Measurements from ENCODE around the gene SMIM24.
"Not testable (repeated sequence)": the region's sequence is repeated elsewhere in the genome, so short reads cannot be mapped to it uniquely, and the experiment has no call there.

SMIM24 gene

DNA sequence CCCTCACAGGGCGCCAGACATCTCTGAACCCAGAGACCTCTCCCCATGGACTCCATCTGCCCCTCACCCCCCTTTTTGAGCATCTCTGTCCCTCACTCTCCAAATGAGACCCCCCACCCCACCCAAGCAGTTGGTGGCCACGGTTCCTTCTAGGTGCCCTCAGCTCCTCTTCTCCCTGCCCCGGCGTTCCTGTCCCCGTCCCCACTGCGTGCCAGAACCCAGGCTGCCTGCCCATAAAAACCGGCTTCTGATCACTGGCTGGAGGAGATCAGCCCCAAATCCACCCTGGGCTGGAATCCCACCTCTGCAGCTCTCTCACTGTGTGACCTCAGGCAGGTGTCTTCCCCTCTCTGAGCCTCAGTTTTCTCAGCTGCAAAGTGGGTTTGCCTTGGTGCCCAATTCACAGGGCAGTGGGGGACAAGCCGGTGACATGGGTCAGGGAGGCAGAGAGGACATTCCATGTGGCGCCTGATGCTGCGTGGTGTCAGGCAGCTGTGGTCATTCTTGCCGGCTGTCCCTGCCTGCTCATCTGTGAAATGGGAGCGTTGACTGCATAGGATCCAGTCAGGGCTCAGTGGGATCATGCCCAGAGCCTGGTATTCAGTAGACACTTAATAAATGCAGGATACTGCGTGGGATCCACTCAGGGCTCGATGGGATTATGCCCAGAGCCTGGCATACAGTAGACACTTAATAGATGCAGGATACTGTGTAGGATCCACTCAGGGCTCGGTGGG, 25.5 kb downstream of the SMIM24 start:
- DNase-seq = no peak

DNA sequence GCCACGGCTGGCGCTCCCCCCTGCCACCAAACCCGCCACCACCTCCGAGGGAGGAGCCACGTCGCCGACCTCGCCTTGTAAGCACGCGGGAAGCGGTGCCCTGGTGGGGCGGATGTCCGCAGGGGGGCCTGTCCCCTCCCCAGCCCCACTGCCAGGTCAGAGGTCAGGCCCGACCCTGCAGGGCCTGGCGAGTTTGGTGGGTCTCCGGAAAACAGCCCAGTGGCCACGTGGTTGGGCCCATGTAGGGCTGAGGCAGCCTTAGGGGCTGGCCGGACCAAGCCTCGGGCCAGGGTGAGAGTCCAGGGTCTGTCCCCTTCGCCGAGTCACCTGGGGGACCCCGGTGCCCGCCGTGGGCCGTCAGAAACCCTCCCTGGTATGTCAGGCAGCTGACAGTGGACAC, 26.5 kb downstream of the SMIM24 start:
- no peak for DNase-seq

DNA sequence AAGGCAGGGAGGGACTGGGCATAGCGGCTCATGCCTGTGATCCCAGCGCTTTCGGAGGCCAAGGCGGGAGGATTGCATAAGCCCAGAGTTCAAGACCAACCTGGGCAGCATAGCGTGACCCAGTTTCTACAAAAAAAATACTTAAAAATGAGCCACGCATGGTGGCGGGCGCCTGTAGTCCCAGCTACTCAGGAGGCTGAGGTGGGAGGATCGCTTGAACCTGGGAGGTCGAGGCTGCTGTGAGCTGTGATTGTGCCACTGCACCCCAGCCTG, 27.4 kb downstream of the SMIM24 start:
- not testable (repeated sequence) for DNase-seq

DNA sequence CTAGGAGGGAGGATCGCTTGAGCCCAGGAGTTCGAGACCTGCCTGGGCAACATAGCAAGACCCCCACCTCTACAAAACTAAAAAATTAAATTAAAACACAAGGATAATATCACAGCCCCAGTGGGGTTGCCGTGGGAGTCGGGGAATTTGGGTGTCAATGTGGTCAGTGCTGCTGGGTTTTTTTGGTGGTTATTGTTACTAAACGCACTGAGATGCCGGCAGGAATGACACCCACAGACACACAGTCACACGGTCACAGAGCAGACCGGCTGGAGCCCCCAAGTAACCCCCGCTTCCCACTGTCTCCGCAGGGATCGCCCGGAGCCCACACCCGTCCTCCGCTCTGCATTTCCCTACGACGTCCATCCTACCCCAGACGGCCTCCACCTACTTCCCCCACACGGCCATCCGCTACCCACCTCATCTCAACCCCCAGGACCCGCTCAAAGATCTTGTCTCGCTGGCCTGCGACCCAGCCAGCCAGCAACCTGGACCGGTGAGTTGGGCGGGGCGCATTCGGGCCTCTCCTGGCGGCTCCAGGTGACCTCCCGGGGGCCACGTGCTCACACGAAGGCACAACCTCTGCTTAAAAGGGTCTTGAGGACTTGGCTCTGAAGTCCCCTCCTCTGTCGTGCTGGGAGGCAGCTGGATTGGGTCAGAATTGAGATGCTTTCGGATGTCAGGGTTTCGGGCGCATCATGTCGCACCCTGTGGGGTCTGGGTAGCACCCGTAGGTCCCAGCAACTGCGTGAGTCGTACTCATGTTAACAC, 28.0 kb downstream of the SMIM24 start:
- no peak for DNase-seq

DNA sequence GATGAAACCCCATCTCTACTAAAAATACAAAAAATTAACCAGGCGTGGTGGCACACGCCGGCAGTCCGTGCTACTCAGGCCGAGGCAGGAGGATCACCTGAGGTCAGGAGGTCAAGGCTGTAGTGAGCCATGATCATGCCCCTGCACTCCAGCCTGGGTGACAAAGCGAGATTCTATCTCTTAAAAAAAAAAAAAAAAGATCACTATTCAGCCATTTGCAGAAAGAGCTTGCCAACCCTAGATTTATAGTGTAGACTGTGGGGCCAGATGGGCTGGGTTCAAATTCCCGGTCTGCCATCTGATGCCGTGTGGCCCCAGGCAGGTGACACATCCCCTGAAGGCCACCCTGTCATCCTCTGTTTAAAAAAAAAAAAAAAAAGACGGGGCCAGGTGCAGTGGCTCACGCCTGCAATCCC, 28.9 kb downstream of the SMIM24 start:
- no peak for DNase-seq

DNA sequence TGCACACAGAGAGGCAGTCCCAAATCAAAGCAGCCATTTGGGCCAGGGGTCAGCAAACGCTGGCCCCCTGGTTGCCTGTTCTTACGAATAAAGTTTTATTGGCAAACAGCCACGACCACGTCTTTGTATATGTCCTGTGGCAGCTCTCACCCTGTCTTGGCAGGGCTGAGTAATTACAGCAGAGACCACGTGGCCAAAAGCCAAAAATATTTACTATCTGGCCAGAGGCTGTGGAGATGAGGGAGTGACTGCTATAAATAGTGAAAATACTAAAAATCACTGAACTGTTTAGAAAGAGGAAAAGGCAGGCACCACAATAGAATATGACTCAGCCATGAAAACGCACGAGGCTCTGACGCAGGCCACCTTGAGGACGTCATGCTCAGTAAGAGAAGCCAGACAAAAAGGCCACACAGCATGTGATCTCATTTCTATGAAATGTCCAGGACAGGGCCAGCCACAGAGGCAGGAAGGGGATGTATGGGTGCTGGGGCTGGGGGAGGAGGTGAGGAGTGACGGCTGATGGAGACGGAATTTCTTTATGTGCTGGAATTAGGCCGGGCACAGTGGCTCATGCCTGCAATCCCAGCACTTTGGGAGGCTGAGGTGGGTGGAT, 29.4 kb downstream of the SMIM24 start:
- no peak for DNase-seq

DNA sequence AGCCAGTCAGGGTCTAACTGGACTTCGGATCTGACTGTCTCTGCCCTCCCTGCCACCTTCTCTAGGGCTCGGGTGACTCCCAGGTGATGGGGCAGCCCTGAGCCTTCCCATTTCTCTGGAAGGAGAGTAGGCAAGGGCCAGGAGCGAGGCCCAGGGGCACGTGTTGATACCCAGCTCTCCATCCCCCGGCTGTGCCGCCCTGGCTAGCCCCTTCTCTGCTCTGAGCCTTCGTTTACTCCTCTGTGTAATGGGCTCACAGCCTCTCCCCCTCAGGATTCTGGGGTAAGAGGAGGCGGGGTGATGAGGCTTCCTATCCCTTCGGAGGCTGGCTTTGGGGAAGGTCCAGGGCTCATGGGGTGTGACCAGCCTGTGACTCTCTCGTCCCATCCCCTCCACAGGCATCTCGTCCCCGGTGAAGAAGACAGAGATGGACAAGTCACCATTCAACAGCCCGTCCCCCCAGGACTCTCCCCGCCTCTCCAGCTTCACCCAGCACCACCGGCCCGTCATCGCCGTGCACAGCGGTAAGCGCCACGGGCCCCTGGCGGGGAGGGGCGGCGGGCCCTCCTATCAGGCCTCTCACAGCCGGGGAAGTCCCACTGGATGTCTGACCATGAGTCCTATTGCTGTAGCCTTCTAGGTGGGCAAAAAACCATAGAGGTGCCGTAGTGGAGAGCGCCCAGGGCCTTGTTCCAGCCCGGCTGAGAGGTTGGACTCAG, 31.6 kb downstream of the SMIM24 start:
- no peak for DNase-seq

DNA sequence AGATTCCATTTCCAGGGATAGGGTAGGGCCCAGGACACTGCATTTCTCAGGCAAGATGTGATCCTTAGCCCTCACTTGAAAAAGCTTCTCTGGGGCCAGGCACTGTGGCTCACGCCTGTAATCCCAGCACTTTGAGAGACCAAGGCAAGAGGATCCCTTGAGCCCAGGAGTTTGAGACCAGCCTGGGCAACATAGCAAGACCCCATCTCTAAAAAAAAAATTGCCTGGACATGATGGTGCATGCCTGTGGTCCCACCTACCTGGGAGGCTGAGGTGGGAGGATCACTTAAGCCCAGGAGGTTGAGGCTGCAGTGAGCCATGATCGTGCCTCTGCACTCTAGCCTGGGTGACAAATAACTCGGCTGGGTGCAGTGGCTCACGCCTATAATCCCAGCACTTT, 33.7 kb downstream of the SMIM24 start:
- not testable (repeated sequence) for DNase-seq

DNA sequence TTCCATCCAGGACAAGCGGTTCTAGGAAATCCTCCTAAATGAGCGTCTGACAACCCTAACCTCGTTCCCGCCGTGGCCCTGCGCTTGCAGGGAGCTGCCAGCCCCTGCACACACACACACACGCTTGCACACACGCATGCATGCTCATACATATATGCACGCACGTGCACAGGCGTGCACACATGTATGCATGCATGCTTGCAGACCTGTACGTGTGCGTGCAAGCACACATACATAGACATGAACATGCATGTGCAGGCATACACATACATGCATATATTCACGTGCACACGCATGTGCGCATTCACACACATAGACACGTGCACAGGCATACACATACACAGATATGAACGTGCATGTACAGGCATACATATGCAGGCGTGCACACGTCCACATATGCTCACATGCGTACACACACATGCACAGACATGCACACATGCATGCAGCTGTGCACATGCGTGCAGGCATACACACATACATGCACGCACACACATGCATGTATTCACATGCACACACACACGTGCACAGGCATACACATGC, 35.6 kb downstream of the SMIM24 start:
- DNase-seq = no peak

DNA sequence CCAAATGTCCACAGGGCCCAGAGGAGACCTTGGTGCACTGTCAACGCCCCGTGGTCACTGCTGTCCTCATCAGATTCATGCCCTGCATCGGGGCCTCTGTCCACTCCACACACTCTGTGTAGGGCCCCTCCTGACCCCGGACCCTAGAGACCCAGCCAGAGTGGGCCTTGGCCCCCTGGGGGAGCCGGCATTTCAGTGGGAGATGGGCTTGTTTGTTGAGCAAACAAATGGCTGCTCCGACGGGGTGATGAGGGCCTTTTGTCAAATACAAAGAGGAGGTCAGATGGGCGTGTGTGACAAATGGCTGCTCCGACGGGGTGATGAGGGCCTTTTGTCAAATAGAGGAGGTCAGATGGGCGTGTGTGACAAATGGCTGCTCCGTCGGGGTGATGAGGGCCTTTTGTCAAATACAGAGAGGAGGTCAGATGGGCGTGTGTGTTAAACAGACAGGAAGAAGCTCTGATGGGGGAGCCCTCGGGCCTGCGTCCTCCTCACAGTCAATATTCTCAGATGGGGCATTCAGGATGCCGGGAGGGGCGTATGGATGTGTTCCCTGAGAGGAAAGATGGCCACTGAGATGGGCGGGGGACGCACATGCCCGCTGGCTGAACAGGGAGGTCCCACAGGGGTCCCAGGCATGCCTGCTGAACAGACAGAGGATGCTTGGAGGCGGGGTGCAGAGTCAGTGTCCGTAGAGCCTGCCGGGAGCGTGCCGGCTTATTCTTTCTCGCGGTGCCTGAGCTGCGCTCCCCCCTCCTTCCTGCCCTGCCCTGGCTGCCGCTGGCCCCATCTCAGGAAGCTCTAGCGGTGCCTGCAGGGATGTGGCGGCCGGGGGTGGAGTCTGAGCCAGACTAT, 36.3 kb downstream of the SMIM24 start:
- DNase-seq = no peak

DNA sequence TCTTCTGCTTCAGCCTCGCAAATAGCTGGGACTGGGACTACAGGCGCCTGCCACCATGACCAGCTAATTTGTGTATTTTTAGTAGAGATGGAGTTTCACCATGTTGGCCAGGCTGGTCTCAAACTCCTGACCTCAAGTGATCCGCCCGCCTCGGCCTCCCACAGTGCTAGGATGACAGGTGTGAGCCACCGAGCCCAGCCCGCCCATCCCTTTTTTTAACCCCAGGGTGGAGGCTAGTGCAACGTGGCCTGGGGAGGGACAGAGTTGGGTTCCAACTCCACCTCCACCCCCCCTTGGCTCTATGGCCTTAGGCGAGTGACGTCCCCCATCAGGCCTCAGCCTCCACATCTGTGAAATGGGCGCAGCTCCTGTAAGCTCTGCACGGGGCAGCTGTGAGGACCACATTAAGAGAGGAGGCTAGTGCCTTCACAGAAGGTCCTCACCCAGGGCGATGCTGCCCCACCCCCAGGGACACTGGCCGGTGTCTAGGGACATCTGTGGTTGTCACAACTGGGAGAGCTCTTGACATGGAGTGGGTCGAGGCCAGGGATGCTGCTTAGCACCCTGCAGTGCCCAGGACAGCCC, 37.7 kb downstream of the SMIM24 start:
- no peak for DNase-seq

DNA sequence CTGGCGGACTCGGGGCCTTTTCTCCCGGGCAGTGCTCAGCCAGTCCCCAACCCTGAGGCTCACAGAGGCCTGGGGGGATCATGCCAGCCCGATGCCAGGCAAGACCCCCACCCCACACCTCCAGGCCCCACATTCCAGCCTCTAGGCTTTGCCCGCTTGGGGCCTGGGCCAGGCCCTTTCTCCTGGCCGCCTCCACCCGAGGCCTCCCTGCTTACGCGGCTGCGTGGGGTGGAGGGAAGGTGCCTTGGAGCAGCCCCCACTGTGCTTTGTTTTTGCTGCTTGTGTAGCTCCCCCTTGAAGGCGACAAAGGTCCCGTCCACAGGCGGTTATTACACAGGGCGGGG, 38.4 kb downstream of the SMIM24 start:
- DNase-seq = no peak

DNA sequence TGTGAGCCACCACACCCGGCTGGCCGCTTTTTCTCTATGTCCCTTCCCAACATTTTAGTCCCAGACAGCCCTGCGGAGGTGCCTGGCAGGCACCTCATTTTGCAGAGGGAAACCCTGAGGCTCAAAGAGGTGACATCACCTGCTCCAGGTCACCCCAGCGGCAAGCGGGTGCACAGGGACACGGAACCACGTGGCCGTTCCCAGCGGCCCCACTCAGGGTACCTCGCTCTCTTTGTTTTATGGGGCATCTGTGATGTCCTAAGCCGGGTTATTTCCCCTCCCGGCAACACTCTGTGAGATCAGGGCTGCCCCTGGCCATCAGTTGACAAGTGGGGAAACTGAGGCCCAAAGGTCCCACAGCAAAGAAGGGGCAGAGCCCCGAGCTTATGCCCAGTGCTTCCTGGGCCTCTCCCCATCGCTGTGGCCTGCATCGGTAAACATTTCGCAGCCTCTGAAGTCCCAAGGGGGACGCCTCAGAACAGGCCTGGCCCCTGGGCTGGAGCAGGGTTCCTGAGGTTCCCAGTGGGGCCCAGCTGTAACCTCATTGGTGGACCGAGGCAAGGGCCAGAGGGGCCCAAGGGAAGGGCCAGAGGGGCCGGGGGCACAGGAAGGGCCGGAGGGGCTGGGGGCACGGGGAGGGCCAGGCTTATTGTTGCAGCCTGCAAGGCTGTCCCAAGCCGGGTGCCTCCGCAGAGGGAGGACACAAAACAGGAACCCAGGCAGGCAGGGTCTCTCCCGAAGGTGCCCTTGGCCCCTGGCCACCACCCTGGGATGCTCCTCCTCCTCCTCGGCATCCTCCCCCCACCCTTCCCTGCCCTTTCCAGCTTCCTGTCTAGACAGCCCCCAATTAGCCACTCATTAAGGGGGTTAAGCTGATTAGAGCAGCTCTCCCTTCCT, 39.0 kb downstream of the SMIM24 start:
- DNase-seq = no peak

DNA sequence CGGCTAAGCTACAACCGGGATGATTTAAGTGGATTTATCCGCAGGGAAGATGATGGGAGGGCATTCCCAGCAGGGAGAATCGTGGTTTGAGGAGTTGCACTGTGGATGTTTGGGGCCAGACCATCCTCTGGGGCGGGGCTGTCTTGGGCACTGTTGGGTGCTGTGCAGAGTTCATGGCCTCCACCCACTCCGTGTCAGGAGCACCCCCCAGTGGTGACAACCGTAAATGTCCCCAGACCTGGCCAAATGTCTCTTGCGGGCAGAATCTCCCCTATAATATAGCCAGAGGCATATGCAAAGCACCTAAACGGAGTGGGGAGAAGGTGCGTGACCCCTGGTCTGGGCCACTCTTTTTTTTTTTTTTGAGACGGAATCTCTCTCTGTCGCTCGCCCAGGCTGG, 40.2 kb downstream of the SMIM24 start:
- DNase-seq = peak in 3 of 5 donors; percentile 37 to 56 (median 50)

DNA sequence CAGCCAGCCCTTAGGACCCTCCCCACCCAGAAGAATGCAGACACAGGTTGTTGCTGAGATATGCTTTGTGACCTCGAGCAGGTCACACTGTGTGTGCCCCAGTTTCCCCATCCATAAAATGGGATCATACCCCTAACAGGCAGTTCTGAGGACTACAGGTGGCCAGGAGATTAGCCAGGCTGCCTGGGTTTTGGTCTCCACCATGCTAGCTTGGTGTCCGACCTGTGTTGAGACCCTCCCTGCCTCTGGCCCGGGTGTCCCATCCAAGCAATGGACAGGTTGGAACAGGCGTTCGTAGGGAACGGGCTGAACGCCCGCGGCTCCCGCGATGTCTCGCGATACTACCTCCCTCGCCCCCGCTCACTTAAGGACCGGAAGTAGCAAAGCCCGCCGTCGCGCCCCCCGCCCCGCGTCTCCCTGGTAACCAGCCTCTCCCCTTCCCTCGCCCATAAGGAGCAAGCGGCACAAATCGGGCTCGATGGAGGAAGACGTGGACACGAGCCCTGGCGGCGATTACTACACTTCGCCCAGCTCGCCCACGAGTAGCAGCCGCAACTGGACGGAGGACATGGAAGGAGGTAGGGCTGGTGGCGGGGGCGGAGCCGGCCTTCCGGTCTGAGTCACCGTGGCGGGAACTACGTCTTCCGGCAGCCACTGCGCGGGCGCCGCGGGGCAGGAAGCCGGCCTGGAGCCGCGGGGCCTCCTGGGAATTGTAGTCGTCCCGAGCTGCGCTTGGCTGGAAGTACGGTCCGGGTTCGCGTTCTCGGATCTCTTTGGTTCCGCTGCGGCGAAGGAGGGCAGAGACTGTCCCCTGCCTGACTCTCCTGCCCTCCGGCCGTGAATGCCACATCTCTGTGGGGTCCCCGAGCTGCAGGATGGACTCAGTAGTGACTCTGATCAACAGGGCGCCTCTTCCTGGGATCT, 45.4 kb downstream of the SMIM24 start:
- DNase-seq = peak; percentile 84 to 98 (median 91)

DNA sequence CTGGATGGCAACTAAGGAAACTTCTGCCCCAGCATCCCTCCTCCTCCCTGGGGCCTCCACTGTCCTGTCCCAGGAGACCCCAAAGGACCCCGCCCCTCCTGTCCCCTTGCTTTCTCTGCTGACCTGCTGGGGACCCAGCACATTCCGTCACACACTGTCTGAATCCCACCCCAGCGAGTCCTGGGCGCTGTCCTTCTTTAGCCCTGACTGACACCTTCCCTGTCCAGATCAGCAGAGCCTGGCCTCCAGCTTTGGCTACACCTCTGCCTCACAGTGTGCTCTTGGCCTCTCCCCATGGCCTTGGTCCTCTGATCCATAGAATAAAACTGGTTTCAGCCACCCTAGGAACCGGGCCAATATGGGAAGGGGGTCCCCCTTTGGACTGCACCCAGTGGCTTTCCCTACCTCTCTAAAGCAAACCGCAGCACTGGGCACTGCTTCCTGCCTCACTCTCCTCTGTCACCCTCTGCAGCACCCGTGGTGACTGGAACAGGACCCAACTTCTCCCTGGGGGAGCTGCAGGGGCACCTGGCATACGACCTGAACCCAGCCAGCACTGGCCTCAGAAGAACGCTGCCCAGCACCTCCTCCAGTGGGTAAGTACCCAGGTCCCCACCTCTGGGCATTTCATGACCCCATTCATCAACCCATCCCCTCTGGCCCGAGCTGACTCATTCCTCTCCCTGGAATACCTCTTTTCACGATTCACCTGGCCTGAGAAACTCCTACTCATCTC, 46.4 kb downstream of the SMIM24 start:
- DNase-seq = no peak

DNA sequence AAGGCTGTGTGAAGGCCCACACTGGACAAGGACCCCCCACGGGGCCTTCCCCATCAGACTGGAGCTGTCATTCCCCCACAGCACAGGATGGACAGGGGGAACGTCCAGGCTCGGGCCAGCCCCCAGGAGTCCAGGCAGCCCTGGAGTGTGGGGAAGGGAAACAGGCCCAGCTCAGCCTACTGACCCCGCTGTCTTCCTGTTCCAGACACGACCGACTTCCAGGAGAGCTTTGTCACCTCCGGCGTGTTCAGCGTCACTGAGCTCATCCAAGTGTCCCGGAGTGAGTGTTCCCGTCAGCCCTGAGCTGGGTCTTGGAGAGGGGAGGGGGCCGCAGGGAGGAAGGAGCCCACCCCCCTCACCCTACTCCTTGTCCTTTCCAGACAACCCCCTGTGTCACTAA, 47.0 kb downstream of the SMIM24 start:
- no peak for DNase-seq

DNA sequence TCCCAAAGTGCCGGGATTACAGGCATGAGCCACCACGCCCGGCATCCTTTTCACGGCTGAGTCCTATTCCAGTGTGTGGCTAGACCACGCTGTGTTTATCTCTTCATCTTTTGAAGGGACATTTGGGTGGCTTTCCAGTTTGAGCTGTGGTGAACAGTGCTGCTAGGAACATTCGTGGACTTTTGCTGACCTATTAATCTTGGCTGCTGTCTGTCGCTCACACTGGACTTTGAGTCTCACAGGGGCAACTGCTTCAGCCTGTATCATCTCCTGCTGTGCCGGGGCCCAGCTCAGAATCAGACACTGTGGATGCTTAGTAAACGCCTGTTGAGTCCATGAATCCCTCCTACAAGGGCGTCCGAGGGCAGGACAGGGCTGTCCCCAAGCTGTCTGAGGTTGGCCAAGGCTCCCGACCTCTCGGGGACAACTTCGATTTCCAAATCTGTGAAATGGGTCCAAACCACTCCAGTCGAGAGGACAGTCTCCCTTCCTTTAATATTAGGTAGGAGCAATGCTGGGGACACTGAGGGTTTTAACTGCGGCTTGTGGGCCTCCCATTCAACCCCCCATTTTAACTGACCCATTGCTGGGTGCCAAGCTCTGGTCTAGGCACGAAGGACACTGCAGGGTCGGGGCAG, 48.4 kb downstream of the SMIM24 start:
- DNase-seq = no peak

DNA sequence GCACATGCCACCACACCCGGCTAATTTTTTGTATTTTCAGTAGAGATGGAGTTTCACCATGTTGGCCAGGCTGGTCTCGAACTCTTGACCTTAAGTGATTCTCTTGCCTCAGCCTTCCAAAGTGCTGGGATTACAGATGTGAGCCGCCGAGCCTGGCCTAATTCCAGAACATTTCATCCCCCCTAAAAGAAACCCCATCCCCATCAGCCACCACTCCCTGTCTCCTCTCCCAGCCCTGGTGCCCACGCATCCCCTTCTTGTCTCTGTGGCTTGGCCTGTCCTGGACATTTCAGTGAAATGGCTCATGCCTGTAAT, 50.0 kb downstream of the SMIM24 start:
- not testable (repeated sequence) for DNase-seq
